Measurements from ENCODE around the gene SHH.

DNA sequence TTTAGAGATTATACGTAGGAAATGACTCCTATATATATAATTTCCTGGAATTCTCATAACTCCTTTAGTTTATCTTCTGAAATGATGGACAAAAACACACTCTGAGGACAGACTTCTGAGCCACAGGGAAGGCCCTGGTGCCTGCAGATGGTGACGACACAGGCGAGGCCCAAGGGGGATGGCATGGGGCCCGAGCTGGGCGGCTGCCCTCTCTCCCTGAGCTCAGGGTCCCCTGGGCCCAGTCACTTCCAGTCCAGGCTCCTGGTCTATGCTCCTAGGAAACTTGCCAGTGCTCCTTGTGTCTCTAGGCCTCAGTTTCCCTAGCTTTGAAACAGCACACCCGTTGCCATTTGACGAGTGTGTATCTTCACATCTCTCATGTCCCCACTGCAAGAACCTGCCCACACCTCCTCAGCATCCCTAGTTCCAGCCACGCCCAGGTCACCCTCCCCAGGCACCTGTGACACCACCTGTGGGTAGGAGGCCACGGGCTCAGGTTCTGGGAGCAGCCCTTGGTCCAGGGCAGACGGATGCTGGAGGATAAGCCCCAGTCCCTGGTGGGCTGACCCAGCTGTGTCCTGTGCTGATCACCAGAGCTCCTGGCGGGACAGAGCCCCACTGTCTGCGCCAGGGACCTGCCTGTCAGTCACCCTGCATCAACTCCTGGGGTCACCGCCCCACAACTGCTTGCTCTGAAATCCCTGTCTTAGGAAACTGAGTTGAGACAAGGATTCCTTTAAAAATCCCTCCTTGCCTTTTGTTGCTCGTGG is 23.4 kb upstream of the SHH start:
- TF ChIP-seq, protein P1, sequence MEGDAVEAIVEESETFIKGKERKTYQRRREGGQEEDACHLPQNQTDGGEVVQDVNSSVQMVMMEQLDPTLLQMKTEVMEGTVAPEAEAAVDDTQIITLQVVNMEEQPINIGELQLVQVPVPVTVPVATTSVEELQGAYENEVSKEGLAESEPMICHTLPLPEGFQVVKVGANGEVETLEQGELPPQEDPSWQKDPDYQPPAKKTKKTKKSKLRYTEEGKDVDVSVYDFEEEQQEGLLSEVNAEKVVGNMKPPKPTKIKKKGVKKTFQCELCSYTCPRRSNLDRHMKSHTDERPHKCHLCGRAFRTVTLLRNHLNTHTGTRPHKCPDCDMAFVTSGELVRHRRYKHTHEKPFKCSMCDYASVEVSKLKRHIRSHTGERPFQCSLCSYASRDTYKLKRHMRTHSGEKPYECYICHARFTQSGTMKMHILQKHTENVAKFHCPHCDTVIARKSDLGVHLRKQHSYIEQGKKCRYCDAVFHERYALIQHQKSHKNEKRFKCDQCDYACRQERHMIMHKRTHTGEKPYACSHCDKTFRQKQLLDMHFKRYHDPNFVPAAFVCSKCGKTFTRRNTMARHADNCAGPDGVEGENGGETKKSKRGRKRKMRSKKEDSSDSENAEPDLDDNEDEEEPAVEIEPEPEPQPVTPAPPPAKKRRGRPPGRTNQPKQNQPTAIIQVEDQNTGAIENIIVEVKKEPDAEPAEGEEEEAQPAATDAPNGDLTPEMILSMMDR (IDR thresholded peaks at IDR 0.05; ENCODE audit: low read depth, low read length, poor library complexity, severe bottlenecking), result no peak
- TF ChIP-seq EZH2phosphoT487 (IDR thresholded peaks at IDR 0.05; ENCODE audit: borderline replicate concordance, low read length), result no peak
